Measurements from ENCODE around the gene PSAT1.

DNA sequence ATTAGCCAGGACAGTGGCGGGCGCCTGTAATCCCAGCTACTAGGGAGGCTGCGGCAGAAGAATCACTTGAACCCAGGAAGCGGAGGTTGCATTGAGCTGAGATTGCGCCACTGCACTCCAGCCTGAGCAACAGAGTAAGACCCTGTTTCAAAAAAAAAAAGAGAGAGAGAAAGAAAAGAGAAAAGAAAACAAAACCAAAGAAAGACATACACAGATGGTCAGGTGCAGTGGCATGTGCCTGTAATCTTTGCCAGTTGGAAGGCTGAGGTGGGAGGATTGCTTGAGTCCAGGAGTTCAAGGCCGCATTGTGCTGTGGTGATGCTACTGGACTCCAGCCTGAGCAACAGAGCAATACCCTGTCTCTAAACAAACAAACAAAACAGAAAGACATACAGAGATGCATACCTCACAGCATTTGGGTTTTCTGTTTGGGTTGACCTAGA, 10.0 kb upstream of the PSAT1 start:
- TF ChIP-seq, protein P1, sequence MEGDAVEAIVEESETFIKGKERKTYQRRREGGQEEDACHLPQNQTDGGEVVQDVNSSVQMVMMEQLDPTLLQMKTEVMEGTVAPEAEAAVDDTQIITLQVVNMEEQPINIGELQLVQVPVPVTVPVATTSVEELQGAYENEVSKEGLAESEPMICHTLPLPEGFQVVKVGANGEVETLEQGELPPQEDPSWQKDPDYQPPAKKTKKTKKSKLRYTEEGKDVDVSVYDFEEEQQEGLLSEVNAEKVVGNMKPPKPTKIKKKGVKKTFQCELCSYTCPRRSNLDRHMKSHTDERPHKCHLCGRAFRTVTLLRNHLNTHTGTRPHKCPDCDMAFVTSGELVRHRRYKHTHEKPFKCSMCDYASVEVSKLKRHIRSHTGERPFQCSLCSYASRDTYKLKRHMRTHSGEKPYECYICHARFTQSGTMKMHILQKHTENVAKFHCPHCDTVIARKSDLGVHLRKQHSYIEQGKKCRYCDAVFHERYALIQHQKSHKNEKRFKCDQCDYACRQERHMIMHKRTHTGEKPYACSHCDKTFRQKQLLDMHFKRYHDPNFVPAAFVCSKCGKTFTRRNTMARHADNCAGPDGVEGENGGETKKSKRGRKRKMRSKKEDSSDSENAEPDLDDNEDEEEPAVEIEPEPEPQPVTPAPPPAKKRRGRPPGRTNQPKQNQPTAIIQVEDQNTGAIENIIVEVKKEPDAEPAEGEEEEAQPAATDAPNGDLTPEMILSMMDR (IDR thresholded peaks at IDR 0.05), result no peak
- no peak for TF ChIP-seq POLR2A (IDR thresholded peaks at IDR 0.05)
